ENCODE data around the gene MSANTD2.

MSANTD2 gene

GRCh38 chr11:124840666-124841065 is 40.5 kb upstream of the MSANTD2 start:
- no peak overlapping the region for H3K27ac ChIP-seq
- TF ChIP-seq CTCF (conservative IDR thresholded peaks at IDR 0.05) (no peak), ZFX (IDR thresholded peaks at IDR 0.05) (no peak)

GRCh38 chr11:124839972-124840621 is 39.9 kb upstream of the MSANTD2 start:
- no peak overlapping the region for H3K27ac ChIP-seq
- no peak for TF ChIP-seq ZFX (IDR thresholded peaks at IDR 0.05)
- no peak for TF ChIP-seq CTCF (conservative IDR thresholded peaks at IDR 0.05)

- TF ChIP-seq ZFX (IDR thresholded peaks at IDR 0.05) (no peak), CTCF (conservative IDR thresholded peaks at IDR 0.05) (no peak)
- no peak overlapping the region for H3K27ac ChIP-seq
Measured at GRCh38 chr11:124839128-124839971, 39.1 kb upstream of the MSANTD2 start.

GRCh38 chr11:124838805-124839127 is 38.6 kb upstream of the MSANTD2 start:
- H3K27ac ChIP-seq, result no peak overlapping the region
- TF ChIP-seq CTCF (conservative IDR thresholded peaks at IDR 0.05) (no peak), ZFX (IDR thresholded peaks at IDR 0.05) (no peak)

GRCh38 chr11:124837491-124837856 is 37.3 kb upstream of the MSANTD2 start:
- no peak overlapping the region for H3K27ac ChIP-seq
- peak; percentile 79 for TF ChIP-seq CTCF (conservative IDR thresholded peaks at IDR 0.05)
- TF ChIP-seq ZFX (IDR thresholded peaks at IDR 0.05), result no peak

GRCh38 chr11:124835918-124836317 is 35.7 kb upstream of the MSANTD2 start:
- no peak for TF ChIP-seq ZFX (IDR thresholded peaks at IDR 0.05)
- TF ChIP-seq CTCF (conservative IDR thresholded peaks at IDR 0.05), result no peak
- no peak overlapping the region for H3K27ac ChIP-seq

- H3K27ac ChIP-seq, result no peak overlapping the region
- TF ChIP-seq ZFX (IDR thresholded peaks at IDR 0.05), result no peak
- no peak for TF ChIP-seq CTCF (conservative IDR thresholded peaks at IDR 0.05)
Measured at GRCh38 chr11:124834526-124835180, 34.4 kb upstream of the MSANTD2 start.
